Measurements from ENCODE around the gene EXOC5.

EXOC5 gene

GRCh38 chr14:57268161-57269069 is at the start of gene EXOC5, which contains the start of gene AP5M1:
TSS of gene EXOC5 (minus strand) at chr14:57268905. CDS start at chr14:57268648, 257 bp downstream.
TSS of gene AP5M1 (plus strand) at chr14:57268971. CDS start at chr14:57269315, 344 bp downstream.
- peak within 1 kb of the TSS; percentile 82 for H3K4me3 ChIP-seq (ENCODE audit: control insufficient read depth, low read depth, low read length)
- peak; percentile 86 for DNase-seq (ENCODE audit: low read depth)
- no peak for TF ChIP-seq CTCF (conservative IDR thresholded peaks at IDR 0.05; ENCODE audit: control insufficient read depth, insufficient read depth, low read depth, low read length)

- peak; percentile 85 for TF ChIP-seq CTCF (conservative IDR thresholded peaks at IDR 0.05; ENCODE audit: control insufficient read depth, insufficient read depth, low read depth, low read length)
- DNase-seq (ENCODE audit: low read depth), result peak; percentile 81
- H3K4me3 ChIP-seq (ENCODE audit: control insufficient read depth, low read depth, low read length), result no peak overlapping the region
Measured at GRCh38 chr14:57317248-57317833, 48.6 kb upstream of the EXOC5 start.

GRCh38 chr14:57314396-57315089 is 45.8 kb upstream of the EXOC5 start:
- no peak for DNase-seq (ENCODE audit: low read depth)
- no peak overlapping the region for H3K4me3 ChIP-seq (ENCODE audit: control insufficient read depth, low read depth, low read length)
- no peak for TF ChIP-seq CTCF (conservative IDR thresholded peaks at IDR 0.05; ENCODE audit: control insufficient read depth, insufficient read depth, low read depth, low read length)

GRCh38 chr14:57302883-57303282 is 34.2 kb upstream of the EXOC5 start:
- H3K4me3 ChIP-seq (ENCODE audit: control insufficient read depth, low read depth, low read length), result no peak overlapping the region
- no peak for TF ChIP-seq CTCF (conservative IDR thresholded peaks at IDR 0.05; ENCODE audit: control insufficient read depth, insufficient read depth, low read depth, low read length)
- peak; percentile 29 for DNase-seq (ENCODE audit: low read depth)

- DNase-seq (ENCODE audit: low read depth), result no peak
- H3K4me3 ChIP-seq (ENCODE audit: control insufficient read depth, low read depth, low read length), result no peak overlapping the region
- no peak for TF ChIP-seq CTCF (conservative IDR thresholded peaks at IDR 0.05; ENCODE audit: control insufficient read depth, insufficient read depth, low read depth, low read length)
Measured at GRCh38 chr14:57299511-57299910, 30.8 kb upstream of the EXOC5 start.

GRCh38 chr14:57297852-57298251 is 29.1 kb upstream of the EXOC5 start:
- no peak for TF ChIP-seq CTCF (conservative IDR thresholded peaks at IDR 0.05; ENCODE audit: control insufficient read depth, insufficient read depth, low read depth, low read length)
- DNase-seq (ENCODE audit: low read depth), result no peak
- no peak overlapping the region for H3K4me3 ChIP-seq (ENCODE audit: control insufficient read depth, low read depth, low read length)

Data from fibroblast of mammary gland (primary cell).